SH-SY5Y (cell line): Measurements from ENCODE around the gene CATSPERZ.

Experiments
- GATA2 ChIP-seq: IDR thresholded peaks from 2 replicates; pipeline ENCODE4 v1.6.1; 2011; ENCODE audit warnings: mild to moderate bottlenecking, low read depth, low read length
- GATA3 ChIP-seq: IDR thresholded peaks from 2 replicates; pipeline ENCODE4 v1.6.1; 2011; ENCODE audit warnings: low read depth, mild to moderate bottlenecking, low read length, moderate library complexity

GRCh38 chr11:64317961-64318765 is 18.0 kb downstream of the CATSPERZ start, which contains the start of gene PRDX5:
- TF ChIP-seq GATA2: no peak
- TF ChIP-seq GATA3: no peak
